Peyer's patch (tissue), 4 donors: ENCODE data around the gene BLMH.

Experiments used
- CTCF ChIP-seq, 6 experiments: fragments of 450-650 bp in 4 of 6; fragments of 200-600 bp in 2 of 6; sonication (generic) in 1 of 6; IDR thresholded peaks; one replicate each; pipeline ENCODE4 v1.5.1; 2017 to 2019; ENCODE audit warnings: antibody characterized with exemption in 6 of 6, mild to moderate bottlenecking in 3 of 6, moderate library complexity in 1 of 6
- POLR2A ChIP-seq, 2 donors: fragments of 450-650 bp; IDR thresholded peaks; one replicate each; pipeline ENCODE4 v1.5.1; 2017; ENCODE audit warnings: antibody characterized with exemption in 2 of 2, mild to moderate bottlenecking in 2 of 2, moderate library complexity in 2 of 2

DNA sequence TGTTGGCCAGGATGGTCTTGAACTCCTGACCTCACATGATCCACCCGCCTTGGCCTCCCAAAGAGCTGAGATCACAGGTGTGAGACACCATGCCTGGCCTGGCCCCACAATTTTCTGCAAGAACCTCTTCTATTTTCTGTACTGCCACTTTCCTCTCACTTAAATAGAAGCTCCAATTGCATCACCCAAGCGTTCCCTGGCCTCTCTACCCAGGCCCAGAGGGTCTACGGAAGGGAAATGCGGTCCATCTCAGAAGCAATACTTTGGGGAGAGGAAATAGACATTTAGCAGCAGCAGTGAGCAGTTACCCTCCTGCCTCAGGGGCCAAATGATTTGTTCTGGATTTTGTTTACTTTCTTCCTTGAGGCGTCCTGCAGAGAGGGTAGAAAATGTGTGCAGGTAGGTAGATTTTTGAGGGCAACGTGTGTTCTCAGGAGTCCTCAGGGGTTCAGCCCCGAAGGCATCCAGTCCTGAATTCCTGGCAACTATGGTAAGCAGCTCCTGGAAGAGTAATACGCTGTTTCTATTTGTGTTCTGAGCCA, 67.3 kb downstream of the BLMH start:
- no peak for TF ChIP-seq CTCF (IDR thresholded peaks at IDR 0.05)
- no peak for TF ChIP-seq POLR2A (IDR thresholded peaks at IDR 0.05)
